GM23248 (cell line): ENCODE results near the gene DNASE1L2. TPM values are rescaled to one million over a fixed set of nuclear protein-coding genes. Genes with fewer than 3 reads are reported as not detected.

Source experiments
- DNase-seq: peaks from one replicate; pipeline ENCODE4 v3.0.0-alpha.2; 2015
- H2AFZ ChIP-seq: fragments of 200-600 bp; sonication (generic); 2 replicates; pipeline ENCODE4 v1.6.1; 2016; ENCODE audit warnings: antibody characterized with exemption
- H3F3A ChIP-seq: fragments of 200-600 bp; sonication (generic); 2 replicates; pipeline ENCODE4 v1.6.1; 2016; ENCODE audit warnings: mild to moderate bottlenecking, antibody characterized with exemption, mixed run types; ENCODE audit not compliant: insufficient read depth
- H3K27ac ChIP-seq: fragments of 200-600 bp; sonication (generic); 2 replicates; pipeline ENCODE4 v1.5.1; 2016; ENCODE audit warnings: mild to moderate bottlenecking
- H3K27me3 ChIP-seq: fragments of 200-600 bp; sonication (generic); replicated peaks from 2 replicates; pipeline ENCODE4 v1.6.1; 2016; ENCODE audit warnings: mild to moderate bottlenecking; ENCODE audit not compliant: insufficient read depth
- H3K36me3 ChIP-seq: fragments of 200-600 bp; sonication (generic); 2 replicates; pipeline ENCODE4 v1.6.1; 2016; ENCODE audit warnings: low read depth, mild to moderate bottlenecking
- H3K4me1 ChIP-seq: fragments of 200-600 bp; sonication (generic); 2 replicates; pipeline ENCODE4 v1.6.1; 2016; ENCODE audit warnings: mild to moderate bottlenecking; ENCODE audit not compliant: insufficient read depth
- H3K4me2 ChIP-seq: fragments of 200-600 bp; sonication (generic); one replicate; pipeline ENCODE4 v1.6.1; 2016; ENCODE audit warnings: mild to moderate bottlenecking; ENCODE audit not compliant: unreplicated experiment
- H3K4me3 ChIP-seq: fragments of 200-600 bp; sonication (generic); 2 replicates; pipeline ENCODE4 v1.5.1; 2016; ENCODE audit warnings: mild to moderate bottlenecking
- H3K79me2 ChIP-seq: fragments of 200-600 bp; sonication (generic); 2 replicates; pipeline ENCODE4 v1.6.1; 2016; ENCODE audit warnings: mild to moderate bottlenecking; ENCODE audit not compliant: insufficient read depth
- H3K9ac ChIP-seq: fragments of 200-600 bp; sonication (generic); 2 replicates; pipeline ENCODE4 v1.6.1; 2016; ENCODE audit warnings: mild to moderate bottlenecking
- H3K9me2 ChIP-seq: fragments of 200-600 bp; sonication (generic); 2 replicates; pipeline ENCODE4 v1.6.1; 2016; ENCODE audit warnings: mixed run types, mild to moderate bottlenecking, moderate library complexity; ENCODE audit not compliant: insufficient read depth
- H3K9me3 ChIP-seq: fragments of 200-600 bp; sonication (generic); one replicate; pipeline ENCODE4 v1.6.1; 2017; ENCODE audit warnings: low read depth
- H4K20me1 ChIP-seq: fragments of 200-600 bp; sonication (generic); 2 replicates; pipeline ENCODE4 v1.6.0; 2016; ENCODE audit not compliant: insufficient read depth
- EZH2 ChIP-seq: fragments of 200-600 bp; sonication (generic); IDR thresholded peaks from 2 replicates; pipeline ENCODE4 v1.6.1; 2018; ENCODE audit warnings: antibody characterized with exemption, mild to moderate bottlenecking; ENCODE audit not compliant: insufficient read depth, poor library complexity, severe bottlenecking
- EZH2phosphoT487 ChIP-seq: fragments of 200-600 bp; sonication (generic); IDR thresholded peaks from 2 replicates; pipeline ENCODE4 v1.6.1; 2018; ENCODE audit warnings: antibody characterized with exemption, moderate library complexity, mild to moderate bottlenecking, low read depth; ENCODE audit not compliant: insufficient read depth
- WGBS, 2 experiments: methylation state at CpG; one replicate each; pipeline ENCODE4 v1.1.6; 2015 to 2017; ENCODE audit warnings: low lambda C conversion rate in 2 of 2, low coverage in 1 of 2; ENCODE audit errors: missing lambda C conversion rate in 2 of 2; 5-methylcytosine and 5-hydroxymethylcytosine counted together
- in situ Hi-C: fragments of 300-500 bp; cut with MboI; formaldehyde crosslinking; loops from 2 replicates; pipeline ENCODE4 v1.15.0; 2020
- polyA plus RNA-seq: library from polyadenylated mRNA; unstranded; fragments of >200 nt; fragmentation: Nextera tagmentation; extraction: Ambion mirVana; gene quantifications from 2 replicates; pipeline ENCODE4 v1.2.1, GENCODE V29; 2016
- total RNA-seq: library from RNA; depleted of rRNA; stranded (reverse); fragments of >200 nt; shearing (Covaris generic); gene quantifications from 2 replicates; pipeline ENCODE4 v1.2.3, GENCODE V29; 2014

Gene DNASE1L2
- total and polyA plus RNA-seq, 2 experiments from 2014 or later, result 0.89 TPM; not detected in 1

- H3K9me3 ChIP-seq, result no peaks in the 10 kb centered on the region
- no peaks in the 10 kb centered on the region for H3K36me3 ChIP-seq
- H3K4me1 ChIP-seq, result no peaks in the 10 kb centered on the region
- no peaks in the 10 kb centered on the region for H4K20me1 ChIP-seq
- H3K9ac ChIP-seq, result no peak overlapping the region
- H3K4me3 ChIP-seq, result no peak overlapping the region
- TF ChIP-seq EZH2phosphoT487 (no peak), EZH2 (peak; percentile 30)
- H3F3A ChIP-seq, result no peaks in the 10 kb centered on the region
- no peak overlapping the region for H3K27ac ChIP-seq
- no peak overlapping the region for H2AFZ ChIP-seq
- no peaks in the 10 kb centered on the region for H3K9me2 ChIP-seq
- no peak overlapping the region for H3K4me2 ChIP-seq
- peak; percentile 65 for DNase-seq
- in situ Hi-C loops, result no loop called here
- no peaks in the 10 kb centered on the region for H3K79me2 ChIP-seq
- H3K27me3 ChIP-seq, result peaks cover 29% of the 10 kb centered on the region
- 54 to 64% methylated on average over 14 to 15 of the region's 16 CpGs for WGBS, 2 experiments
These were observed 41.9 kb upstream of the DNASE1L2 start for GRCh38 chr16:2194166-2194834.

GRCh38 chr16:2194852-2195321 is 41.4 kb upstream of the DNASE1L2 start:
- peak; percentile 51 for DNase-seq
- no peak overlapping the region for H3K9ac ChIP-seq
- TF ChIP-seq EZH2phosphoT487 (no peak), EZH2 (peak; percentile 8)
- H3K27me3 ChIP-seq, result peaks cover 29% of the 10 kb centered on the region
- no peaks in the 10 kb centered on the region for H3K9me2 ChIP-seq
- H3K4me1 ChIP-seq, result no peaks in the 10 kb centered on the region
- H3K36me3 ChIP-seq, result no peaks in the 10 kb centered on the region
- H3F3A ChIP-seq, result no peaks in the 10 kb centered on the region
- no peaks in the 10 kb centered on the region for H4K20me1 ChIP-seq
- no peaks in the 10 kb centered on the region for H3K79me2 ChIP-seq
- no peak overlapping the region for H3K27ac ChIP-seq
- H3K4me3 ChIP-seq, result no peak overlapping the region
- no peak overlapping the region for H3K4me2 ChIP-seq
- WGBS, 2 experiments, result 10 to 13% methylated on average over 10 of the region's 10 CpGs
- in situ Hi-C loops, result no loop called here
- no peak overlapping the region for H2AFZ ChIP-seq
- no peaks in the 10 kb centered on the region for H3K9me3 ChIP-seq

- H3K4me3 ChIP-seq, result 0 out of 2 replicates have a peak overlapping the region, but pooled peaks have one; percentile 40
These were observed 40.7 kb upstream of the DNASE1L2 start for GRCh38 chr16:2195322-2196161.

GRCh38 chr16:2196162-2196980 is 39.9 kb upstream of the DNASE1L2 start, which contains the start of gene CASKIN1:
Gene CASKIN1 (minus strand): TSS chr16:2196605. CDS start chr16:2196432, 173 bp downstream.
- no peaks in the 10 kb centered on the region for H3K9me2 ChIP-seq
- H3K27ac ChIP-seq, result no peak within 1 kb of the TSS
- H3K27me3 ChIP-seq, result peaks cover 29% of the 10 kb centered on the region
- H3K36me3 ChIP-seq, result no peaks in the 10 kb centered on the region
- peak; percentile 65 for DNase-seq
- WGBS, 2 experiments, result 0 to 1% methylated on average over 4 to 44 of the region's 129 CpGs
- no peak within 1 kb of the TSS for H3K4me2 ChIP-seq
- H3K4me1 ChIP-seq, result no peaks in the 10 kb centered on the region
- H4K20me1 ChIP-seq, result no peaks in the 10 kb centered on the region
- in situ Hi-C loops, result no loop called here
- TF ChIP-seq EZH2phosphoT487 (no peak), EZH2 (no peak)
- no peak within 1 kb of the TSS for H3K9ac ChIP-seq
- H2AFZ ChIP-seq, result no peak within 1 kb of the TSS
- H3F3A ChIP-seq, result no peaks in the 10 kb centered on the region
- peak within 1 kb of the TSS; percentile 40; the same call in 1 of the 2 replicates for H3K4me3 ChIP-seq
- no peaks in the 10 kb centered on the region for H3K9me3 ChIP-seq
- H3K79me2 ChIP-seq, result no peaks in the 10 kb centered on the region

More at GRCh38 chr16:2195322-2196161, 40.7 kb upstream of the DNASE1L2 start:
- Histone ChIP-seq H3K27me3 (peaks cover 29% of the 10 kb centered on the region), H3F3A (no peaks in the 10 kb centered on the region), H3K9me3 (no peaks in the 10 kb centered on the region), H3K4me2 (no peak overlapping the region), H3K9ac (no peak overlapping the region), H3K9me2 (no peaks in the 10 kb centered on the region), H3K4me1 (no peaks in the 10 kb centered on the region), H3K79me2 (no peaks in the 10 kb centered on the region), H2AFZ (no peak overlapping the region), H4K20me1 (no peaks in the 10 kb centered on the region), H3K27ac (no peak overlapping the region), H3K36me3 (no peaks in the 10 kb centered on the region)
- in situ Hi-C loops, result no loop called here
- DNase-seq, result no peak
- 2 to 3% methylated on average over 17 to 38 of the region's 49 CpGs for WGBS, 2 experiments
- TF ChIP-seq EZH2 (peak; percentile 70), EZH2phosphoT487 (0 out of 2 replicates have a peak, but pooled peaks have one; percentile 33)
